Progenitor cell of endocrine pancreas (in vitro differentiated cells): ENCODE measurements around the gene DCHS2. TPM values are rescaled to one million over a fixed set of nuclear protein-coding genes. Genes with fewer than 3 reads are reported as not detected.

Source experiments
- DNase-seq: peaks from one replicate; pipeline ENCODE4 v3.0.0; 2021; ENCODE audit warnings: low spot score; ENCODE audit not compliant: unreplicated experiment
- H3K27ac Mint-ChIP-seq: 2 replicates; pipeline ENCODE4 v1.8.0; 2021; ENCODE audit warnings: mild to moderate bottlenecking, moderate library complexity, mixed read lengths
- H3K27me3 Mint-ChIP-seq: 2 replicates; pipeline ENCODE4 v1.8.0; 2021; ENCODE audit warnings: mixed read lengths
- H3K36me3 Mint-ChIP-seq: 2 replicates; pipeline ENCODE4 v1.8.0; 2022; ENCODE audit warnings: mixed read lengths; ENCODE audit not compliant: insufficient read depth
- H3K4me1 Mint-ChIP-seq: 2 replicates; pipeline ENCODE4 v1.8.0; 2021; ENCODE audit warnings: low read depth, mixed read lengths
- H3K4me3 Mint-ChIP-seq: 2 replicates; pipeline ENCODE4 v1.8.0; 2021; ENCODE audit warnings: low read depth, mild to moderate bottlenecking, moderate library complexity, mixed read lengths
- H3K9me3 Mint-ChIP-seq: 2 replicates; pipeline ENCODE4 v1.8.0; 2021; ENCODE audit warnings: low read depth, mixed read lengths
- CTCF ChIP-seq: fragments of 200-600 bp; sonication (generic); IDR thresholded peaks from one replicate; pipeline ENCODE4 v1.5.0; 2021; ENCODE audit warnings: antibody characterized with exemption, mild to moderate bottlenecking; ENCODE audit not compliant: unreplicated experiment
- total RNA-seq: library from RNA; stranded (reverse); gene quantifications from 2 replicates; pipeline ENCODE4 v1.2.1, GENCODE V29; 2021

The DCHS2 gene
- total RNA-seq, 1 donor from 2014 or later, result 0.43 TPM

GRCh38 chr4:154465085-154465484 is 26.5 kb downstream of the DCHS2 start:
- no peak for DNase-seq
- H3K36me3 Mint-ChIP-seq, result no peaks in the 10 kb centered on the region
- H3K9me3 Mint-ChIP-seq, result no peaks in the 10 kb centered on the region
- no peak overlapping the region for H3K4me3 Mint-ChIP-seq
- H3K4me1 Mint-ChIP-seq, result no peaks in the 10 kb centered on the region
- no peak overlapping the region for H3K27ac Mint-ChIP-seq
- H3K27me3 Mint-ChIP-seq, result peaks cover 4% of the 10 kb centered on the region
- no peak for TF ChIP-seq CTCF

GRCh38 chr4:154464654-154465053 is 26.9 kb downstream of the DCHS2 start:
- DNase-seq, result no peak
- no peaks in the 10 kb centered on the region for H3K36me3 Mint-ChIP-seq
- no peak overlapping the region for H3K27ac Mint-ChIP-seq
- no peak for TF ChIP-seq CTCF
- H3K9me3 Mint-ChIP-seq, result no peaks in the 10 kb centered on the region
- H3K27me3 Mint-ChIP-seq, result peaks cover 4% of the 10 kb centered on the region
- H3K4me3 Mint-ChIP-seq, result no peak overlapping the region
- no peaks in the 10 kb centered on the region for H3K4me1 Mint-ChIP-seq

- no peak for DNase-seq
- Mint-ChIP-seq H3K27me3 (peaks cover 5% of the 10 kb centered on the region), H3K4me1 (no peaks in the 10 kb centered on the region), H3K4me3 (no peak overlapping the region), H3K36me3 (no peaks in the 10 kb centered on the region), H3K27ac (no peak overlapping the region), H3K9me3 (no peaks in the 10 kb centered on the region)
- TF ChIP-seq CTCF, result no peak
Measured at GRCh38 chr4:154462081-154462810, 29.4 kb downstream of the DCHS2 start.

GRCh38 chr4:154457471-154457870 is 34.1 kb downstream of the DCHS2 start:
- H3K36me3 Mint-ChIP-seq, result no peaks in the 10 kb centered on the region
- H3K9me3 Mint-ChIP-seq, result no peaks in the 10 kb centered on the region
- H3K4me1 Mint-ChIP-seq, result no peaks in the 10 kb centered on the region
- TF ChIP-seq CTCF, result no peak
- no peak overlapping the region for H3K4me3 Mint-ChIP-seq
- peaks cover 8% of the 10 kb centered on the region for H3K27me3 Mint-ChIP-seq
- no peak for DNase-seq
- no peak overlapping the region for H3K27ac Mint-ChIP-seq

GRCh38 chr4:154456889-154457288 is 34.7 kb downstream of the DCHS2 start:
- Mint-ChIP-seq H3K9me3 (no peaks in the 10 kb centered on the region), H3K4me1 (no peaks in the 10 kb centered on the region), H3K4me3 (no peak overlapping the region), H3K36me3 (no peaks in the 10 kb centered on the region), H3K27ac (no peak overlapping the region), H3K27me3 (peaks cover 8% of the 10 kb centered on the region)
- TF ChIP-seq CTCF, result no peak
- no peak for DNase-seq
